ENCODE results near the gene UFSP2.

GRCh38 chr4:185470501-185471195 is 44.9 kb upstream of the UFSP2 start:
- TF ChIP-seq CTCF (IDR thresholded peaks at IDR 0.05): no peak
- peak in 1 of 2 donors; percentile 45 for TF ChIP-seq POLR2AphosphoS5 (IDR thresholded peaks at IDR 0.05; ENCODE audit: insufficient read depth in 1 of 2, low read depth in 1 of 2)
